HCT116 (cell line): ENCODE data around the gene NDUFAF4. TPM values are rescaled to one million over a fixed set of nuclear protein-coding genes. Genes with fewer than 3 reads are reported as not detected.

Experiments used
- ATAC-seq: fragments of 200-7000 bp; cut with Tn5 transposase; 2 replicates; pipeline ENCODE4 v1.9.1; 2020; ENCODE audit warnings: mild to moderate bottlenecking, moderate library complexity
- BruUV-seq: library from RNA; stranded (reverse); fragments of 400-500 nt; replicated peaks from 2 replicates; lab custom pipeline; 2021; lab: Mats Ljungman, UMichigan
- CTCF ChIA-PET: fragments of 300-600 bp; sonication (Branson Sonifier 250); formaldehyde crosslinking; loops from one replicate; lab custom pipeline; 2021; ENCODE audit warnings: antibody characterized with exemption; lab: Charles Lee
- POLR2A ChIA-PET: fragments of 300-600, 350-600 bp; sonication (Branson Sonifier 250); formaldehyde crosslinking; loops from one replicate; lab custom pipeline; 2021; ENCODE audit warnings: antibody characterized with exemption; lab: Charles Lee
- RAD21 ChIA-PET, 2 experiments: fragments of 300-600 bp; sonication (Branson Sonifier 250); formaldehyde crosslinking; loops; one replicate each; lab custom pipeline; 2023; ENCODE audit warnings: low total read pairs in 2 of 2; ENCODE audit not compliant: uncharacterized antibody in 2 of 2, unreplicated experiment in 2 of 2, low non-redundant PET in 1 of 2; lab: Charles Lee
- DNase-seq: peaks from one replicate; pipeline ENCODE4 v3.0.0-alpha.2; 2010; ENCODE audit warnings: low read depth, low spot score
- H2AFZ ChIP-seq: fragments of 200-600 bp; shearing (Covaris generic), sonication (generic); 2 replicates; pipeline ENCODE4 v1.6.1; 2017; ENCODE audit warnings: low read depth, mixed run types, mixed read lengths, antibody characterized with exemption, low read length; ENCODE audit not compliant: poor library complexity, severe bottlenecking
- H3K27ac ChIP-seq: 2 replicates; pipeline ENCODE4 v1.5.1; 2012; ENCODE audit warnings: low read depth, low read length
- H3K27me3 ChIP-seq: fragments of 200-600 bp; sonication (generic); 2 replicates; pipeline ENCODE4 v1.6.1; 2016; ENCODE audit warnings: mixed run types, low read length, mixed read lengths; ENCODE audit not compliant: insufficient read depth
- H3K36me3 ChIP-seq, 2 experiments: fragments of 200-500 bp in 1 of 2; fragments of 200-600 bp in 1 of 2; sonication (Bioruptor generic) in 1 of 2; sonication (generic) in 1 of 2; 2 replicates each; pipeline versions ENCODE4 v1.5.1 to v1.6.1; 2014 to 2016; ENCODE audit warnings: low read length in 2 of 2, inconsistent platforms in 1 of 2, mixed read lengths in 1 of 2, mixed run types in 1 of 2; ENCODE audit not compliant: insufficient read depth in 2 of 2, control insufficient read depth in 1 of 2
- H3K4me1 ChIP-seq, 2 experiments: fragments of 200-600 bp in 1 of 2; sonication (generic) in 1 of 2; 2 replicates each; pipeline versions ENCODE4 v1.5.1 to v1.6.1; 2012 to 2017; ENCODE audit warnings: low read length in 2 of 2, inconsistent platforms in 1 of 2, mild to moderate bottlenecking in 1 of 2, mixed read lengths in 1 of 2, mixed run types in 1 of 2, moderate library complexity in 1 of 2; ENCODE audit not compliant: insufficient read depth in 2 of 2, control insufficient read depth in 1 of 2
- H3K4me2 ChIP-seq: fragments of 200-600 bp; sonication (generic); 2 replicates; pipeline ENCODE4 v1.6.1; 2017; ENCODE audit warnings: mixed run types, low read length, mixed read lengths
- H3K4me3 ChIP-seq, 2 experiments: fragments of 200-600 bp in 1 of 2; sonication (generic) in 1 of 2; replicated peaks in 1 of 2; 2 replicates each; pipeline ENCODE4 v1.5.1; 2011 to 2016; ENCODE audit warnings: low read length in 2 of 2, control low read depth in 1 of 2, low read depth in 1 of 2, mild to moderate bottlenecking in 1 of 2, mixed read lengths in 1 of 2, mixed run types in 1 of 2
- H3K79me2 ChIP-seq: fragments of 200-600 bp; sonication (generic); 2 replicates; pipeline ENCODE4 v1.6.1; 2017; ENCODE audit warnings: mild to moderate bottlenecking, mixed run types, low read length, moderate library complexity, mixed read lengths; ENCODE audit not compliant: insufficient read depth
- H3K9ac ChIP-seq: fragments of 200-600 bp; sonication (generic); 2 replicates; pipeline ENCODE4 v1.6.1; 2016; ENCODE audit warnings: low read length, mixed read lengths
- H3K9me2 ChIP-seq: fragments of 200-600 bp; sonication (generic), shearing (Covaris generic); 2 replicates; pipeline ENCODE4 v1.6.1; 2017; ENCODE audit warnings: mixed run types, mild to moderate bottlenecking, moderate library complexity; ENCODE audit not compliant: insufficient read depth
- H3K9me3 ChIP-seq, 2 experiments: fragments of 200-500 bp in 1 of 2; fragments of 200-600 bp in 1 of 2; sonication (Bioruptor generic) in 1 of 2; sonication (generic) in 1 of 2; 2 replicates each; pipeline ENCODE4 v1.6.1; 2014 to 2017; ENCODE audit warnings: low read length in 2 of 2, mixed read lengths in 2 of 2, inconsistent platforms in 1 of 2, low read depth in 1 of 2, mild to moderate bottlenecking in 1 of 2, mixed run types in 1 of 2, moderate library complexity in 1 of 2; ENCODE audit not compliant: control insufficient read depth in 1 of 2, insufficient read depth in 1 of 2
- H4K20me1 ChIP-seq: fragments of 200-600 bp; sonication (generic), shearing (Covaris generic); 2 replicates; pipeline ENCODE4 v1.6.1; 2017; ENCODE audit warnings: mixed run types, mild to moderate bottlenecking, moderate library complexity; ENCODE audit not compliant: insufficient read depth
- ELF1 ChIP-seq: IDR thresholded peaks from 2 replicates; pipeline ENCODE4 v1.6.1; 2012; ENCODE audit warnings: low read depth, borderline replicate concordance
- EZH2 ChIP-seq: fragments of 200-600 bp; sonication (generic); IDR thresholded peaks from 2 replicates; pipeline ENCODE4 v1.6.1; 2017; ENCODE audit warnings: antibody characterized with exemption, mixed run types
- EZH2phosphoT487 ChIP-seq: fragments of 200-600 bp; IDR thresholded peaks from 2 replicates; pipeline ENCODE4 v1.6.1; 2018; ENCODE audit warnings: antibody characterized with exemption, borderline replicate concordance
- FOSL1 ChIP-seq: IDR thresholded peaks from 2 replicates; pipeline ENCODE4 v1.6.1; 2012; ENCODE audit warnings: low read depth
- POLR2A ChIP-seq: IDR thresholded peaks from 2 replicates; pipeline ENCODE4 v1.7.0; 2011; ENCODE audit warnings: borderline replicate concordance; ENCODE audit not compliant: insufficient read depth, insufficient read length; ENCODE audit errors: extremely low read depth
- POLR2AphosphoS5 ChIP-seq: IDR thresholded peaks from 2 replicates; pipeline ENCODE4 v1.6.1; 2011; ENCODE audit warnings: mild to moderate bottlenecking, low read depth, low read length, moderate library complexity
- SIN3A ChIP-seq: IDR thresholded peaks from 2 replicates; pipeline ENCODE4 v1.6.1; 2012; ENCODE audit warnings: low read depth
- SRF ChIP-seq: IDR thresholded peaks from 2 replicates; pipeline ENCODE4 v1.6.1; 2012; ENCODE audit warnings: low read depth
- TCF7L2 ChIP-seq: IDR thresholded peaks from 2 replicates; pipeline ENCODE4 v1.7.0; 2011; ENCODE audit warnings: borderline replicate concordance, inconsistent platforms; ENCODE audit not compliant: insufficient read depth, insufficient read length; ENCODE audit errors: extremely low read depth
- YY1 ChIP-seq: IDR thresholded peaks from 2 replicates; pipeline ENCODE4 v1.6.1; 2011; ENCODE audit warnings: low read length, low read depth, moderate library complexity, mild to moderate bottlenecking; ENCODE audit not compliant: insufficient replicate concordance; ENCODE audit errors: extremely low read depth
- ZNF274 ChIP-seq: fragments of 200-500 bp; sonication (Bioruptor generic); IDR thresholded peaks from 2 replicates; pipeline ENCODE4 v1.6.1; 2014; ENCODE audit warnings: mild to moderate bottlenecking, low read depth, low read length, inconsistent platforms
- intact Hi-C: fragments of 100-400 bp; cut with micrococcal nuclease; formaldehyde crosslinking; loops from 2 replicates; pipeline ENCODE4 v1.10.0; 2022
- total RNA-seq: library from RNA; stranded (reverse); gene quantifications from one replicate; pipeline ENCODE4 v1.2.1, GENCODE V29; 2021; ENCODE audit not compliant: unreplicated experiment
- TF ChIP-seq, protein P1 (sequence below): IDR thresholded peaks from 2 replicates; pipeline ENCODE4 v1.6.1; 2011; ENCODE audit warnings: mild to moderate bottlenecking, low read length, moderate library complexity; ENCODE audit not compliant: insufficient replicate concordance; ENCODE audit errors: extremely low read depth

Gene NDUFAF4
- total RNA-seq, 1 experiment from 2014 or later = 62.4 TPM

DNA sequence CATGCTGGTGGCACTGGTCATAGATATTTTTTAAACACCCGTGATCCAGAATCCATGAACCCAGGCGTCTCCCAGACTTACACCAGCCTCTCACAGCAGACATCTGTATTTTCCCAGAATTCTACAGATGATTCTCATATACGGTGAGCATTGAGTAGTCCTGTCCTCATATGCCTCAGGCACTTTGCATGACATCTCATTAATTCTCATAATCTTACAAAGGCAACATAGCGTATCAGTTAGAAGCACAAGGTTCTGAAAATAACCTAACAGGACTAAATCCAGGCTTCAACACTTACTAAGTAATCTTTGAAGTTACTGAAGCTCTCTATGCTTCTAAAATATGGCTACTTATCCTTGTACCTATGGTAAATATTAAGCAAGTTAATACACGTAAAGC lies 8.9 kb downstream of the NDUFAF4 start:
- no peak overlapping the region for H3K27ac ChIP-seq
- ChIA-PET POLR2A (no interaction called here), CTCF (no interaction called here), RAD21 (no interaction called here)
- H3K36me3 ChIP-seq = peaks cover 26% of the 10 kb centered on the region in 2 experiments
- no peak overlapping the region for H3K4me3 ChIP-seq
- H2AFZ ChIP-seq = no peak overlapping the region
- H3K4me1 ChIP-seq = no peaks in the 10 kb centered on the region
- H3K27me3 ChIP-seq = no peaks in the 10 kb centered on the region
- no peak for ATAC-seq
- intact Hi-C loops = no loop called here
- H3K4me2 ChIP-seq = no peak overlapping the region
- peaks cover 21% of the 10 kb centered on the region for H3K79me2 ChIP-seq
- no peaks in the 10 kb centered on the region for H3K9me3 ChIP-seq
- no TSS peak for BruUV-seq
- no peak overlapping the region for H3K9ac ChIP-seq
- TF ChIP-seq TCF7L2 (no peak), ZNF274 (no peak), SRF (no peak), YY1 (no peak), ELF1 (no peak), FOSL1 (no peak), SIN3A (no peak), POLR2AphosphoS5 (no peak), EZH2 (no peak), EZH2phosphoT487 (no peak), POLR2A (no peak)
- TF ChIP-seq, protein P1, sequence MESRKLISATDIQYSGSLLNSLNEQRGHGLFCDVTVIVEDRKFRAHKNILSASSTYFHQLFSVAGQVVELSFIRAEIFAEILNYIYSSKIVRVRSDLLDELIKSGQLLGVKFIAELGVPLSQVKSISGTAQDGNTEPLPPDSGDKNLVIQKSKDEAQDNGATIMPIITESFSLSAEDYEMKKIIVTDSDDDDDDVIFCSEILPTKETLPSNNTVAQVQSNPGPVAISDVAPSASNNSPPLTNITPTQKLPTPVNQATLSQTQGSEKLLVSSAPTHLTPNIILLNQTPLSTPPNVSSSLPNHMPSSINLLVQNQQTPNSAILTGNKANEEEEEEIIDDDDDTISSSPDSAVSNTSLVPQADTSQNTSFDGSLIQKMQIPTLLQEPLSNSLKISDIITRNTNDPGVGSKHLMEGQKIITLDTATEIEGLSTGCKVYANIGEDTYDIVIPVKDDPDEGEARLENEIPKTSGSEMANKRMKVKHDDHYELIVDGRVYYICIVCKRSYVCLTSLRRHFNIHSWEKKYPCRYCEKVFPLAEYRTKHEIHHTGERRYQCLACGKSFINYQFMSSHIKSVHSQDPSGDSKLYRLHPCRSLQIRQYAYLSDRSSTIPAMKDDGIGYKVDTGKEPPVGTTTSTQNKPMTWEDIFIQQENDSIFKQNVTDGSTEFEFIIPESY = no peak
- TF ChIP-seq, all 23 proteins: peak for 0
- Histone ChIP-seq H3K9me2 (no peaks in the 10 kb centered on the region), H4K20me1 (peaks cover 7% of the 10 kb centered on the region; the same call in 1 of the 2 replicates)
- no peak for DNase-seq
